ENCODE results near the gene NTPCR.
"Not testable (repeated sequence)": the region's sequence is repeated elsewhere in the genome, so short reads cannot be mapped to it uniquely, and the experiment has no call there.

NTPCR gene

GRCh38 chr1:232950197-232951176, at the start of gene NTPCR:
Gene NTPCR (plus strand): TSS chr1:232950611. CDS start chr1:232950711, 100 bp downstream.
- DNase-seq, result peak; percentile 93

- DNase-seq, result no peak
These were observed 49.6 kb upstream of the NTPCR start for GRCh38 chr1:232900818-232901217.

- DNase-seq, result no peak
These were observed 49.2 kb upstream of the NTPCR start for GRCh38 chr1:232901255-232901654.

GRCh38 chr1:232902774-232903350, 47.5 kb upstream of the NTPCR start:
- DNase-seq, result no peak

- no peak for DNase-seq
These were observed 46.3 kb upstream of the NTPCR start for GRCh38 chr1:232904131-232904530.

GRCh38 chr1:232904566-232904965, 45.8 kb upstream of the NTPCR start:
- peak; percentile 63 for DNase-seq

GRCh38 chr1:232905331-232906034, 44.9 kb upstream of the NTPCR start:
- peak; percentile 16 for DNase-seq

GRCh38 chr1:232906441-232906840, 44.0 kb upstream of the NTPCR start:
- no peak for DNase-seq

- no peak for DNase-seq
These were observed 41.6 kb upstream of the NTPCR start for GRCh38 chr1:232908831-232909230.

GRCh38 chr1:232909752-232910151, 40.7 kb upstream of the NTPCR start:
- DNase-seq, result no peak

GRCh38 chr1:232911027-232911599, 39.3 kb upstream of the NTPCR start:
- no peak for DNase-seq

GRCh38 chr1:232912845-232913580, 37.4 kb upstream of the NTPCR start:
- DNase-seq, result no peak

GRCh38 chr1:232914271-232914670, 36.1 kb upstream of the NTPCR start:
- DNase-seq, result not testable (repeated sequence)

GRCh38 chr1:232915212-232915611, 35.2 kb upstream of the NTPCR start:
- DNase-seq, result no peak

GRCh38 chr1:232917053-232917452, 33.4 kb upstream of the NTPCR start:
- no peak for DNase-seq

GRCh38 chr1:232921381-232921780, 29.0 kb upstream of the NTPCR start:
- DNase-seq, result peak; percentile 24

- peak; percentile 74 for DNase-seq
These were observed 27.9 kb upstream of the NTPCR start for GRCh38 chr1:232922485-232922884.

GRCh38 chr1:232923739-232924386, 26.5 kb upstream of the NTPCR start:
- DNase-seq, result peak; percentile 57

GRCh38 chr1:232924874-232925273, 25.5 kb upstream of the NTPCR start:
- no peak for DNase-seq

- no peak for DNase-seq
These were observed 24.8 kb upstream of the NTPCR start for GRCh38 chr1:232925421-232926220.

GRCh38 chr1:232927166-232927565, 23.2 kb upstream of the NTPCR start:
- not testable (repeated sequence) for DNase-seq

Data from fibroblast of upper back skin (primary cell).